Left forelimb (tissue), 1 donor: ENCODE measurements around the gene IQSEC1.

Experiments
- DNase-seq: peaks from one replicate; pipeline ENCODE4 v3.0.0-alpha.2; 2018; ENCODE audit warnings: low spot score

The IQSEC1 gene

GRCh38 chr3:13107661-13108060 lies 34.4 kb upstream of the IQSEC1 start:
- DNase-seq: peak; percentile 50

- DNase-seq: no peak
Observed at GRCh38 chr3:13106308-13107001, 33.2 kb upstream of the IQSEC1 start.

GRCh38 chr3:13105896-13106250 lies 32.6 kb upstream of the IQSEC1 start:
- DNase-seq: no peak

GRCh38 chr3:13105181-13105895 lies 32.1 kb upstream of the IQSEC1 start:
- DNase-seq: no peak

GRCh38 chr3:13104511-13104910 lies 31.3 kb upstream of the IQSEC1 start:
- DNase-seq: no peak

GRCh38 chr3:13103416-13104058 lies 30.3 kb upstream of the IQSEC1 start:
- DNase-seq: no peak

- no peak for DNase-seq
Observed at GRCh38 chr3:13102386-13103345, 29.4 kb upstream of the IQSEC1 start.

- DNase-seq: no peak
Observed at GRCh38 chr3:13099707-13100106, 26.5 kb upstream of the IQSEC1 start.

GRCh38 chr3:13098192-13098988 lies 25.2 kb upstream of the IQSEC1 start:
- DNase-seq: no peak

GRCh38 chr3:13096356-13096755 lies 23.1 kb upstream of the IQSEC1 start:
- DNase-seq: no peak

- DNase-seq: no peak
Observed at GRCh38 chr3:13095408-13095937, 22.2 kb upstream of the IQSEC1 start.

GRCh38 chr3:13093687-13094086 lies 20.5 kb upstream of the IQSEC1 start:
- no peak for DNase-seq

- no peak for DNase-seq
Observed at GRCh38 chr3:13092621-13093617, 19.7 kb upstream of the IQSEC1 start.

GRCh38 chr3:13091898-13092611 lies 18.8 kb upstream of the IQSEC1 start:
- peak; percentile 84 for DNase-seq

GRCh38 chr3:13088028-13089006 lies 15.1 kb upstream of the IQSEC1 start:
- DNase-seq: no peak

GRCh38 chr3:13087320-13087990 lies 14.2 kb upstream of the IQSEC1 start:
- DNase-seq: no peak

- no peak for DNase-seq
Observed at GRCh38 chr3:13086531-13086981, 13.3 kb upstream of the IQSEC1 start.
